GM21528 (cell line): Measurements from ENCODE around the gene PRPSAP1.
A peak's percentile ranks its signal among the peaks of the same experiment; 100 is the strongest.
"Not testable (repeated sequence)": the region's sequence is repeated elsewhere in the genome, so short reads cannot be mapped to it uniquely, and the experiment has no call there.

Experiments
- ATAC-seq: cut with Tn5 transposase; IDR thresholded peaks from one replicate; pipeline ENCODE4 v1.9.1; 2021; ENCODE audit warnings: mild to moderate bottlenecking, moderate library complexity; ENCODE audit not compliant: unreplicated experiment, low FRiP score

The PRPSAP1 gene

DNA sequence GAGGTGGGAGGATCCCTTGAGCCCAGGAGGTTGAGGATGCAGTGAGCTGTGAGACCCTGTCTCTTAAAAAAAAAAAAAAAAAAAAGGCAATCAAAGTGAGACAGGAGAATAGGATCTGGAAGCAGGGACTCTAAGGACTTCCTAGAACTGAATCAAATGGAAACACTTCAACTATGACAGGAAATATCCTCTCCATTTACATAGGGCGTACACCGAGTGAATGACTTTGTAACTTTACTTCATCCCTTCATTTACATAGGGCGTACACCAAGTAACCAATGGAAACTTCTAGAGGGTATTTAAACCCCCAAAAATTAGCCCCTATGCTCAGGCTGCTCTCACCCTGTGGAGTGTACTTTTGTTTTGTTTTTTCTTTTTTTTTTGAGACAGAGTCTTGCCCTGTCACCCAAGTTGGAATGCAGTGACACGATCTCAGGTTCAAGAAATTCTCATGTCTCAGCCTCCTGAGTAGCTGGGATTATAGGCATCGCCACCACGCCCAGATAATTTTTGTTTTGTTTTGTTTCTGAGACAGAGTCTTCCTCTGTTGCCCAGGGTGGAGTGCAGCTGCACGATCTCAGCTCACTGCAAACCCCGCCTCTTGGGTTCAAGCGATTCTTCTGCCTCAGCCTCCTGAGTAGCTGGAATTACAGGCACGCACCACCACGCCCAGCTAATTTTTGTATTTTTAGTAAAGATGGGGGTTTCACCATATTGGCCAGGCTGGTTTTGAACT lies 9.6 kb upstream of the PRPSAP1 start:
- no peak for ATAC-seq

DNA sequence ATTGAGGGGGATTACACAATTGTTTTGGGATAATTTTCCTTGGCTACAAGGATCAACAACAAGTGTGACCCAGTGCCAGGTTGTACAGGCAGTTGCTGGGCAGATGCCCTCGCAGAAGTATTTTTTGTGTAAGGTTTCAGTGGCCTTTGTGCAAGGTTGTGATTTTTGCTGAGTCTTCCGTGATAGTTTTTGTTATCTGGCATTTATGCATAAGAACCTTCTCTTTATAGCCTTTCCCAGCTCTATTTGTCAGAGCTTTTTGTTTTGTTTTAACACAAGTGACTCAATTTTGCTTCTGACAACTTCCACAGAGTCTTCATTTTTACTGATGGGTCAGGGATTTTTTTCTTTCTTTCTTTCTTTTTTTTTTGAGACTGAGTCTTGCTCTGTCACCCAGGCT lies 6.7 kb upstream of the PRPSAP1 start:
- no peak for ATAC-seq

- not testable (repeated sequence) for ATAC-seq
These were observed 6.1 kb upstream of the PRPSAP1 start for GRCh38 chr17:76359776-76360175.

- no peak for ATAC-seq
These were observed 5.7 kb upstream of the PRPSAP1 start for GRCh38 chr17:76359375-76359774.

GRCh38 chr17:76357597-76358158 lies 4.0 kb upstream of the PRPSAP1 start:
- no peak for ATAC-seq

DNA sequence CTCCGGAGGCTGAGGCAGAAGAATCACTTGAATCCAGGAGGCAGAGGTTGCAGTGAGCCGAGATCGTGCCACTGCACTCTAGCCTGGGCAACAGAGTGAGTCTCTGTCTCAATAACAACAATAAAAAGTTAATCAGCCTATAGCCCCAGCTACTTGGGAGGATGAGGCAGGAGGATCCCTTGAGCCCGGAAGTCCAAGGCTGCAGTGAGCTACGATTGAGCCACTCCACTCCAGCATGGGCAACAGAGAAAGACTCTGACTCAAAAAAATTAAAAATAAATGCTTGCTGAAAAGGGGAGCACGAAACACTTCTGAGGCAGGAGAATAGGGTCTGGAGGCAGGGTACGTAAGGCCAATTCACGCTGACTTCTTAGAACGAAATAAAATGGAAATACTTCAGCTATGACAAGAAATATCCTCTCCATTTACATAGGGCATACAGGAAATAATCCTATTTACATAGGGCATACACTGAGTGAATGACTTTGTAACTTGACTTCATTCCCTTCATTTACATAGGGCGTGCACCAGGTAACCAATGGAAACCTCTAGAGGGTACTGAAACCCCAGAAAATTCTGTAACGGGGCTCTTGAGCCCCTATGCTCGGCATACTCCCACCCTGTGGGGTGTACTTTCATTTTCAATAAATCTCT lies 3.2 kb upstream of the PRPSAP1 start:
- no peak for ATAC-seq

- no peak for ATAC-seq
These were observed 1.1 kb upstream of the PRPSAP1 start for GRCh38 chr17:76354747-76355310.

DNA sequence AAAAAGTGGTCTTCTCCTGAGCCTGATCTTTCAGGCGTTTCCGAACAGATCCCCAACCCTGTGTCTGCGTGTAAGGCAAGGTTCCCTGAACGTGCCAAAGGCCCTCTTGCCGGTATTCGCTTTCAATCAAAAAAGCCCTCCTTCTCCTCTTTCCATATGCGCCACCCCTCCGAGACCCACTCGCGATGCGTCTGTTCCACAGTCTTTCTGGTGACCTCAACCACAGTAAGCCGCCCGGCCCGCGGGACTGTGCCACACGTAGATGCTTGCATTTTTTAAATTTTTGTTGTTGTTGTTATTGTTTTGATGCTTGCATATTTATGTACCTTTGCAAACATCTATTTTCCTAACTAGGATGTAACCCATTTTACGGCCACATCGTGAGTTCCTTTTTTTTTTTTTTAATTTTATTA lies 607 bp upstream of the PRPSAP1 start:
- ATAC-seq: no peak

- peak; percentile 28 for ATAC-seq
These were observed 615 bp downstream of the PRPSAP1 start for GRCh38 chr17:76353004-76353598.

DNA sequence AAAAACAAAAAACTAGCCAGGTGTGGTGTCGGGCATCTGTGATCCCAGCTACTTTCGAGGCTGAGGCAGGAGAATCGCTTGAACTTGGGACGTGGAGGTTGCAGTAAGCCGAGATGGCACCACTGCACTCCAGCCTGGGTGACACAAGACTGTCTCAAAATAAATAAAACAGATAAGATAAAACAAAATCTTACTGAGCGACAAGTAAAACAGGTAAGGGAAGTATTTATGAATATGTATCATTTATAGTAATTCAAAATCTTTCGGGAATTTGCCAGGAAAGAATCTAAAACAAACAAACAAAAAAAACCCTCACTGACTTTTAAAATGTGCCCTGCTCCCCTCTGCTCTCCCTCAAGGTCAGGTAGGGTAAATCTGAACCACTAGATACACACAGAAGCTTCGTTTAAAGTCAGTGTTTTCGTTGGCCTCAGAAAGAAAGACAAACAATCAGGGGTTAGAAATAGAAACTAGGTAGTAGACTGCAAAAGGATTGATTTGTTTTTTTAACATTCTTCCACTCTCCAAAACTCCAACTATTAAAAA lies 2.1 kb downstream of the PRPSAP1 start:
- ATAC-seq: no peak

DNA sequence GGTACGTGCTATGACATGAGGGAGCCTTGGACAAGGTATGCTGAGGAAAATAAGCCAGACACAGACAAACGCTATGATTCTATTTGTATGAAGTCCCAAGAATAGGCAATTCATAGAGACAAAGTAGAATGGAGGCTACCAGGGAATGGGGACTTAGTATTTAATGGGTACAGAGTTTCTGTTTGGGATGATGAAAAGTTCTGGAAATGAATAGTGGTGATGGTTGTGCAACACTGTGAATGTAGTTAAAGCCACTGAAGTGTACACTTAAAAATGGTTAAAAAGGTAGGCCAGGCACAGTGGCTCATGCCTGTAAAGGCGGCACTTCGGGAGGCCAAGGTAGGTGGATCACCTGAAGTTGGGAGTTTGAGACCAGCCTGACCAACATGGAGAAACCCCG lies 3.3 kb downstream of the PRPSAP1 start:
- ATAC-seq: no peak

GRCh38 chr17:76346936-76347335 lies 6.8 kb downstream of the PRPSAP1 start:
- ATAC-seq: not testable (repeated sequence)

GRCh38 chr17:76345377-76345974 lies 8.2 kb downstream of the PRPSAP1 start:
- ATAC-seq: no peak

DNA sequence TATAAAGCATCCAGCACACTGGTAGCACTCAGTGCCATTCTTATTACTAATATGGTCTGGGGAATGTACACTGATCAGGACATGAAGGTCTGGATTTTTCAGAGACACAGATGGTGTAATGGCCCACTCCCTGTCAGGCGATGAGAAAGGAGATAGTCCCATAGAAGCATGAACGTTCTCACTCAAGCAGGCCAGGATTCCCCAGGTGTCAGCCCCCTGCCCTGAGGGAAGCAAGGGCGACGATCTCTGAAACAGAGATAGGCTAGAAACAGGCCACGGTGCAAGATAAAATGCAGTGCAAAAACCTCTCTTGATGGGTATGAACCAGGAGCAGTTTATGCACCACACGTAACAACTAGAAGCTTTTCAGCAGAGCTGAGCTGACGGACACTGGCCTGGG lies 10.6 kb downstream of the PRPSAP1 start:
- no peak for ATAC-seq

GRCh38 chr17:76341301-76341700 lies 12.4 kb downstream of the PRPSAP1 start:
- no peak for ATAC-seq

DNA sequence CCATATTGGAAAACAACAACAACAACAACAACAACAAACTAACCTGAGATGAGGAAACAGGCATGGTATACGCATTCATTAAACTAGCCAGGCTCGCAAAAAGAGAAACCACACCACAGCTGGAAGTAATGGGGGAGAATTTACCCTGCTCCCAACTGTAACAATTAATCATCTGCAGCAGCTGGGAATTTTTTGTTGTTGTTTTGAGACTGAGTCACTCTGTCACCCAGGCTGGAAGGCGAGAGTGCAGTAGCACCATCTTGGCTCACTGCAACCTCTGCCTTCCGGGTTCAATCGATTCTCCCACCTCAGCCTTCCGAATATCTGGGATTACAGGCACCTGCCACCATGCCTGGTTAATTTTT lies 16.3 kb downstream of the PRPSAP1 start:
- ATAC-seq: no peak

DNA sequence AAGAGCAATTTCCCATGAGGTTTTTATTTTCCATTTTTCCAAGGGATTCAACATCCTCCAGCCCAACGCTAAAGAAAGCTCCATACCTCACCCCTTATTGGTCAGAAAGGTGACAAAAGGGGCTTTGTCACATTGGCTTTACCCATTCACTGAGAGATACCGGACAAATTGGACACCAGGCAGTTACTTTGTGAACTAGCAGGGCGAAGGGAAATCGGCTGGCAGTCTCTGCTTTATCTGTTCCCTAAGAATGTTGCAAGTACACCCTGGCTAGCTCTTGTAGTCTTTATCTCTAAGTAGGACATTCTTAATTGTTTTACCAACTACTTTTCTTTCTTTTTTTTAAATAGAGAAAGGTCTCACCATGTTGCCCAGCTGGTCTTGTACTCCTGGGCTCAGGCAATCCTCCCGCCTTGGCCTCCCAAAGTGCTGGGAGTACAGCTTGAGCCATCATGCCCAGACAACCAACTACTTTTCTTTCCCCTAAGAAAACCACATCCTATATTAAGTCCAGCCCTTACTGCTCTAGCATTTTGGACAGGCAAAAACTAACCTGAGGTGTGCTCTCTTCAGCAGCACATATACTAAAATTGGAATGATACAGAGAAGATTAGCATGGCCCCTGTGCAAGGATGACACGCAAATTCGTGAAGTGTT lies 16.8 kb downstream of the PRPSAP1 start:
- ATAC-seq: no peak

GRCh38 chr17:76335716-76336381 lies 17.9 kb downstream of the PRPSAP1 start:
- ATAC-seq: no peak

- ATAC-seq: no peak
These were observed 19.8 kb downstream of the PRPSAP1 start for GRCh38 chr17:76333673-76334505.
